Glutamatergic neuron (in vitro differentiated cells): ENCODE data around the gene AGER. TPM values are rescaled to one million over a fixed set of nuclear protein-coding genes. Genes with fewer than 3 reads are reported as not detected.

ENCODE experiments used
- DNase-seq: peaks from one replicate; pipeline ENCODE4 v3.0.0; 2022
- H3K27ac Mint-ChIP-seq: one replicate; pipeline ENCODE4 v1.8.0; 2020; ENCODE audit warnings: mild to moderate bottlenecking, mixed read lengths, inconsistent platforms; ENCODE audit not compliant: unreplicated experiment
- H3K27me3 Mint-ChIP-seq: one replicate; pipeline ENCODE4 v1.8.0; 2020; ENCODE audit warnings: mild to moderate bottlenecking, moderate library complexity, mixed read lengths, inconsistent platforms; ENCODE audit not compliant: unreplicated experiment
- H3K36me3 Mint-ChIP-seq: one replicate; pipeline ENCODE4 v1.8.0; 2020; ENCODE audit warnings: mild to moderate bottlenecking, mixed read lengths, inconsistent platforms; ENCODE audit not compliant: unreplicated experiment
- H3K4me1 Mint-ChIP-seq: one replicate; pipeline ENCODE4 v1.8.0; 2020; ENCODE audit warnings: mild to moderate bottlenecking, low read depth, mixed read lengths, inconsistent platforms; ENCODE audit not compliant: unreplicated experiment
- H3K4me3 Mint-ChIP-seq: one replicate; pipeline ENCODE4 v1.8.0; 2020; ENCODE audit warnings: mild to moderate bottlenecking, mixed read lengths, inconsistent platforms; ENCODE audit not compliant: unreplicated experiment
- H3K9me3 Mint-ChIP-seq: one replicate; pipeline ENCODE4 v1.8.0; 2020; ENCODE audit warnings: mild to moderate bottlenecking, moderate library complexity, mixed read lengths, inconsistent platforms; ENCODE audit not compliant: unreplicated experiment
- CTCF ChIP-seq: fragments of 200-600 bp; sonication (generic); IDR thresholded peaks from one replicate; pipeline ENCODE4 v1.5.0; 2021; ENCODE audit not compliant: partially characterized antibody, unreplicated experiment
- long read RNA-seq: library from polyadenylated mRNA; unstranded; transcript quantifications from one replicate; pipeline ENCODE4 v2.0.0, GENCODE V29; 2020; ENCODE audit not compliant: unreplicated experiment
- total RNA-seq: library from RNA; stranded (reverse); fragmentation: NEBNext Ultra II Directional; extraction: Animal tissue kit (Norgen Biotek cat#: 25700); gene quantifications from one replicate; pipeline ENCODE4 v1.2.1, GENCODE V29; 2021; ENCODE audit not compliant: unreplicated experiment

AGER gene
- 13.2 TPM for total RNA-seq
- long read RNA-seq, partial matches to known transcripts, result 0 of 1 reads
- long read RNA-seq, other reads (novel, unspliced or antisense), result 0 of 1 reads

GRCh38 chr6:32184084-32184640, at the start of gene AGER:
Gene AGER, minus strand, starts transcription at chr6:32184253. Its CDS starts 31 bp downstream, at chr6:32184222.
- no peak for TF ChIP-seq CTCF
- Mint-ChIP-seq H3K27me3 (peaks cover 7% of the 10 kb centered on the region), H3K27ac (no peak within 1 kb of the TSS), H3K4me3 (no peak within 1 kb of the TSS), H3K9me3 (peaks cover 6% of the 10 kb centered on the region), H3K36me3 (peaks cover 1% of the 10 kb centered on the region), H3K4me1 (peaks cover 27% of the 10 kb centered on the region)
- DNase-seq, result no peak

- DNase-seq, result no peak
- TF ChIP-seq CTCF, result no peak
- H3K27me3 Mint-ChIP-seq, result peaks cover 6% of the 10 kb centered on the region
- H3K9me3 Mint-ChIP-seq, result peaks cover 2% of the 10 kb centered on the region
- no peak overlapping the region for H3K27ac Mint-ChIP-seq
- H3K4me1 Mint-ChIP-seq, result no peaks in the 10 kb centered on the region
- H3K4me3 Mint-ChIP-seq, result no peak overlapping the region
- H3K36me3 Mint-ChIP-seq, result no peaks in the 10 kb centered on the region
Observed at GRCh38 chr6:32226434-32226833, 42.4 kb upstream of the AGER start.

GRCh38 chr6:32224696-32225095, 40.6 kb upstream of the AGER start:
- no peak overlapping the region for H3K4me3 Mint-ChIP-seq
- H3K27me3 Mint-ChIP-seq, result peaks cover 7% of the 10 kb centered on the region
- no peak for TF ChIP-seq CTCF
- no peak for DNase-seq
- no peak overlapping the region for H3K27ac Mint-ChIP-seq
- no peaks in the 10 kb centered on the region for H3K4me1 Mint-ChIP-seq
- H3K36me3 Mint-ChIP-seq, result no peaks in the 10 kb centered on the region
- H3K9me3 Mint-ChIP-seq, result peaks cover 2% of the 10 kb centered on the region

- Mint-ChIP-seq H3K4me3 (no peak within 1 kb of the TSS), H3K9me3 (peaks cover 4% of the 10 kb centered on the region), H3K27me3 (peaks cover 4% of the 10 kb centered on the region), H3K36me3 (no peaks in the 10 kb centered on the region), H3K27ac (no peak within 1 kb of the TSS), H3K4me1 (no peaks in the 10 kb centered on the region)
- no peak for DNase-seq
- TF ChIP-seq CTCF, result no peak
Observed at GRCh38 chr6:32223258-32224235, 39.5 kb upstream of the AGER start, which contains the start of gene NOTCH4. Gene NOTCH4, minus strand, starts transcription at chr6:32224067. Its CDS starts 139 bp downstream, at chr6:32223928.
